ENCODE data around the gene HES4.

The HES4 gene

DNA sequence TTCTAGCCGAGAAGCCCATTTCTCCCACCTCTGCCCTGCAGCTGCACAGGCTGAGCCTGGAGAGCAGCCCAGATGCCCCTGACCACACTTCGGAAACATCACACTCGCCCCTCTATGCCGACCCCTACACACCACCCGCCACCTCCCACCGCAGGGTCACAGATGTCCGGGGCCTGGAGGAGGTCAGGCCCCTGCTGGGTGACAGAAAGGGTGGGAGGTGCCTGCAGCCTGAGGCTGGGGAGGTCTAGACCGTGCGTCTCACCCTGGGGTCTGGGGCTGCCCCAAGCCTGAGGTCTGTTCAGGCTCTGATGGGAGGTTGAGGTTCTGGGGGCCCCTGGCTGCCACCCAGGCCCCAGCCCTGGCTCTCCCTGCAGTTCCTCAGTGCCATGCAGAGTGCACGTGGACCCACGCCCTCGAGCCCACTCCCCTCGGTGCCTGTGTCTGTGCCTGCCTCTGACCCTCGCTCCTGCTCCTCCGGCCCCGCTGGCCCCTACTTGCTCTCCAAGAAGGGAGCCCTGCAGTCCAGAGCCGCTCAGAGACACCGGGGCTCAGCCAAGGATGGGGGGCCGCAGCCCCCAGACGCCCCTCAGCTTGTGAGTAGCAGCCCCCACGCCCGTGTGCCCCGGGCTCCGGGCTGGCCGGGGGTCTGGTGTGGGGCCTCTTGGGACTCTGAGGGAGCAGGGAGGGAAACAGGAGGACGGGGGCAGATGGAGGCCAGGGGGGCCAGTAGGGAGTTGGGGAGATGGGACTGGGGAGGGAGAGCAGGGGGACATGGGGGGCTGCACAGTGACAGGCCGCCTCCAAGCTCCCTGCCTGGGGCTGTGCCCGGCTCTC, 26.2 kb downstream of the HES4 start:
- Histone ChIP-seq H3K9me3 (ENCODE audit: severe bottlenecking) (no peaks in the 10 kb centered on the region), H3K27ac (ENCODE audit: poor library complexity, severe bottlenecking) (no peak overlapping the region), H3K27me3 (ENCODE audit: insufficient read depth, poor library complexity, severe bottlenecking) (no peaks in the 10 kb centered on the region), H3K4me3 (ENCODE audit: severe bottlenecking) (no peak overlapping the region), H3K4me1 (ENCODE audit: insufficient read depth, poor library complexity, severe bottlenecking) (no peaks in the 10 kb centered on the region), H3K36me3 (ENCODE audit: low read depth) (no peaks in the 10 kb centered on the region)
- DNase-seq (ENCODE audit: low spot score) (no peak), ATAC-seq (ENCODE audit: low read depth) (no peak)
- TF ChIP-seq, protein P1, sequence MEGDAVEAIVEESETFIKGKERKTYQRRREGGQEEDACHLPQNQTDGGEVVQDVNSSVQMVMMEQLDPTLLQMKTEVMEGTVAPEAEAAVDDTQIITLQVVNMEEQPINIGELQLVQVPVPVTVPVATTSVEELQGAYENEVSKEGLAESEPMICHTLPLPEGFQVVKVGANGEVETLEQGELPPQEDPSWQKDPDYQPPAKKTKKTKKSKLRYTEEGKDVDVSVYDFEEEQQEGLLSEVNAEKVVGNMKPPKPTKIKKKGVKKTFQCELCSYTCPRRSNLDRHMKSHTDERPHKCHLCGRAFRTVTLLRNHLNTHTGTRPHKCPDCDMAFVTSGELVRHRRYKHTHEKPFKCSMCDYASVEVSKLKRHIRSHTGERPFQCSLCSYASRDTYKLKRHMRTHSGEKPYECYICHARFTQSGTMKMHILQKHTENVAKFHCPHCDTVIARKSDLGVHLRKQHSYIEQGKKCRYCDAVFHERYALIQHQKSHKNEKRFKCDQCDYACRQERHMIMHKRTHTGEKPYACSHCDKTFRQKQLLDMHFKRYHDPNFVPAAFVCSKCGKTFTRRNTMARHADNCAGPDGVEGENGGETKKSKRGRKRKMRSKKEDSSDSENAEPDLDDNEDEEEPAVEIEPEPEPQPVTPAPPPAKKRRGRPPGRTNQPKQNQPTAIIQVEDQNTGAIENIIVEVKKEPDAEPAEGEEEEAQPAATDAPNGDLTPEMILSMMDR (IDR thresholded peaks at IDR 0.05; ENCODE audit: poor library complexity, severe bottlenecking), result no peak

DNA sequence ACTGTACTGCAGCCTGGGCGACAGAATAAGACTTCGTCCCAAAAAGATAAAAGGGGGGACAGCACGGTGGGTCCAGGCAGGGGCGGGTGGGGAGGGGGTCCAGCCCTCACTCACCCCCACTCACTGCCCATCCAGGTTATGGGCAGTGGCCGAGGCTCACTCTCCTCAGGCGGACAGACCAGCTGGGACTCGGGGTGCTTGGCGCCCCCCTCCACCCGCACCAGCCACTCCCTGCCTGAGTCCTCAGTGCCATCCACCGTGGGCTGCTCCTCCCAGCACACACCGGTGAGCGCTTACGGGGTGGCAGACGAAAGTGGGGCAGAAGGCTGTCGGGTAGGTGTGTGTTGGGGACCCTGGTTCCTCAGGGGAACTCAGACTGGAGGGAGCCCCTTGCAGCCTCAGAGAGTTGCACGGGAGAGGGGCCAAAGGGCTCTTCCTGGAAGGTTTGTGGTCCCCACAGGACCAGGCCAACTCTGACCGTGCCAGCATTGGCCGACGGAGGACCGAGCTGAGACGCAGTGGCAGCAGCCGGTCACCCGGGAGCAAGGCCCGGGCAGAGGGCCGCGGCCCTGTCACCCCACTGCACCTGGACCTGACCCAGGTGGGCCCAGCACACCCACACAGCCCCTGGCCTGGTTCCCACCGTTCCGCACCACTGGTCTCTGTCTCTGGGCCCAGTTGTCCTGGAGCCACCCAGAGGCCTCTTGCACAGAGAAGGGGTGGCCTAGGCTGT, 27.0 kb downstream of the HES4 start:
- H3K9me3 ChIP-seq (ENCODE audit: severe bottlenecking), result no peaks in the 10 kb centered on the region
- H3K4me3 ChIP-seq (ENCODE audit: severe bottlenecking), result no peak overlapping the region
- no peaks in the 10 kb centered on the region for H3K4me1 ChIP-seq (ENCODE audit: insufficient read depth, poor library complexity, severe bottlenecking)
- no peaks in the 10 kb centered on the region for H3K36me3 ChIP-seq (ENCODE audit: low read depth)
- DNase-seq (ENCODE audit: low spot score), result no peak
- H3K27ac ChIP-seq (ENCODE audit: poor library complexity, severe bottlenecking), result no peak overlapping the region
- no peaks in the 10 kb centered on the region for H3K27me3 ChIP-seq (ENCODE audit: insufficient read depth, poor library complexity, severe bottlenecking)
- ATAC-seq (ENCODE audit: low read depth), result no peak
- TF ChIP-seq, protein P1 (IDR thresholded peaks at IDR 0.05; ENCODE audit: poor library complexity, severe bottlenecking), result no peak

DNA sequence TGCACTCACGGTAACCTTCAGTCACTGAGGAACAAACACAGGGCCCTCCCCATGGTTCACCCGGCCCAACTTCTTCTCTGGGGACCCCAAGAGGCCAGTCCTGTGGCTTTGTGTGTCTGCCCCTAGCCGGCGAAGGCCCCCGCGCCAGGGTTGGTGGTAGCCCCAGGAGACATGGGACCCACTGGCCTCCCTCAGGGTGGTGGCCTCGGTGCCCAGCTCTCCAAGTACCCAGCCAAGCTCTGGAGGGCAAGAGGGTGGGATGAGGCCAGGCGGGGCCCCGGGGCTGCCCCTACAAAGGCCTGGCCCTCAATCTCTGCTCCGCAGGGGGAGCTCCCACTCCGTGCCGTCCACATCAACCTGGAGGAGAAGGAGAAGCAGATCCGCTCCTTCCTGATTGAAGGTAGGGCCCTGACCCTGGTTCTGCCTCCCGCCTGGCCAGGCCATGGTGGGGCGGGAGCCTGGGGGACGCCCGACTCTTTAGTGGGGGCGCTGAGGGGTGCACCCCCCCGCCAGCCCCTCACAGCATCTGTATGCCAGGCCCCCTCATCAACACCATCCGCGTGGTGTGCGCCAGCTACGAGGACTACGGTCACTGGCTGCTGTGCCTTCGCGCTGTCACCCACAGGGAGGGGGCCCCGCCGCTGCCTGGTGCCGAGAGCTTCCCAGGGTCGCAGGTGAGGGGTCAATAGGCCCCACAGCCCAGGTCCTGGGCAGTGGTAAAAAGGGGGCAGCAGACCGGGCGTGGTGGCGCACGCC, 28.0 kb downstream of the HES4 start:
- no peak overlapping the region for H3K27ac ChIP-seq (ENCODE audit: poor library complexity, severe bottlenecking)
- DNase-seq (ENCODE audit: low spot score), result no peak
- no peaks in the 10 kb centered on the region for H3K27me3 ChIP-seq (ENCODE audit: insufficient read depth, poor library complexity, severe bottlenecking)
- no peak overlapping the region for H3K4me3 ChIP-seq (ENCODE audit: severe bottlenecking)
- no peak for ATAC-seq (ENCODE audit: low read depth)
- no peaks in the 10 kb centered on the region for H3K36me3 ChIP-seq (ENCODE audit: low read depth)
- H3K9me3 ChIP-seq (ENCODE audit: severe bottlenecking), result no peaks in the 10 kb centered on the region
- TF ChIP-seq, protein P1 (IDR thresholded peaks at IDR 0.05; ENCODE audit: poor library complexity, severe bottlenecking), result no peak
- H3K4me1 ChIP-seq (ENCODE audit: insufficient read depth, poor library complexity, severe bottlenecking), result no peaks in the 10 kb centered on the region

DNA sequence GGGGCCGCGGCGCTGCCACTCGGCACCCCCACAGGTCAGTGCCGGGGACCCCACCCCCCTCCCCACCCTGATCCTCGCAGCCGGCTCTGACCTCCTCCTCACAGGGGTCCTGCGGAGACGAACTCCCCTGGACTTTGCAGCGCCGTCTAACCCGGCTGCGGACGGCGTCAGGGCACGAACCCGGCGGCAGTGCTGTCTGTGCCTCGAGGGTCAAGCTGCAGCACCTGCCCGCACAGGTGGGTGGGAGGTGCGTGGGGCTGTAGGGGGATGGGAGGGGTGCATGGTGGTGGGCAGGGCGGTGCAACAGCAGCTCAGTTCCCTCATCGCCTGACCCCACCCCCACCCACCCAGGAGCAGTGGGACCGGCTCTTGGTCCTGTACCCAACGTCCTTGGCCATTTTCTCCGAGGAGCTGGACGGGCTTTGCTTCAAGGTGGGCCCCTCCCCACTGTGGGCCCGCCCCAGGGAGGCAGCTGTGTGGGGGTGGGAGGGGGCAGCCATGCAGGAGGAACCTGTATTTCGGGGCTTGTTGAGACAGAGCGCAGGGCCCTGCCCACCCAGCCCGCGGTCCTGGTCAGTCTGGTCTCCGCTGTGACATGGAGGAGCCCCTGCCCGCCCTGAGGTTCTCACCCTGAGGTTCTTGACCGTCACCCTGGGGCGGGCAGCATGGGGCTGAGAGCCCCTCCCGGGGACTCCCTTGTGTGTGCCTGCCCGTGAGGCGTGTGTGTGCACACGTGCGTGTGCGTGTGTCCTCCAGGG, 28.7 kb downstream of the HES4 start:
- Histone ChIP-seq H3K27ac (ENCODE audit: poor library complexity, severe bottlenecking) (no peak overlapping the region), H3K27me3 (ENCODE audit: insufficient read depth, poor library complexity, severe bottlenecking) (no peaks in the 10 kb centered on the region), H3K4me1 (ENCODE audit: insufficient read depth, poor library complexity, severe bottlenecking) (no peaks in the 10 kb centered on the region), H3K9me3 (ENCODE audit: severe bottlenecking) (no peaks in the 10 kb centered on the region), H3K4me3 (ENCODE audit: severe bottlenecking) (no peak overlapping the region), H3K36me3 (ENCODE audit: low read depth) (no peaks in the 10 kb centered on the region)
- ATAC-seq (ENCODE audit: low read depth) (no peak), DNase-seq (ENCODE audit: low spot score) (no peak)
- TF ChIP-seq, protein P1 (IDR thresholded peaks at IDR 0.05; ENCODE audit: poor library complexity, severe bottlenecking), result no peak
